Lower lobe of right lung (tissue), 2 donors: Measurements from ENCODE around the gene CPE. TPM values are rescaled to one million over a fixed set of nuclear protein-coding genes. Genes with fewer than 3 reads are reported as not detected.

Experiments used
- ATAC-seq, 2 donors: fragments of 200-7000 bp; cut with Tn5 transposase; one replicate each; pipeline ENCODE4 v1.9.1; 2020 to 2022; ENCODE audit warnings: mild to moderate bottlenecking in 2 of 2, moderate library complexity in 2 of 2
- DNase-seq: peaks from one replicate; pipeline ENCODE4 v3.0.0-alpha.2; 2020
- H3K27ac ChIP-seq: fragments of 200-600 bp; one replicate; pipeline ENCODE4 v1.8.0; 2022
- H3K27me3 ChIP-seq: fragments of 200-600 bp; one replicate; pipeline ENCODE4 v1.8.0; 2022; ENCODE audit warnings: low read depth
- H3K36me3 ChIP-seq: fragments of 200-600 bp; one replicate; pipeline ENCODE4 v1.8.0; 2022; ENCODE audit warnings: mild to moderate bottlenecking
- H3K4me1 ChIP-seq: fragments of 200-600 bp; one replicate; pipeline ENCODE4 v1.8.0; 2022
- H3K4me3 ChIP-seq: fragments of 200-600 bp; one replicate; pipeline ENCODE4 v1.8.0; 2022; ENCODE audit warnings: mild to moderate bottlenecking
- H3K9me3 ChIP-seq: fragments of 200-600 bp; one replicate; pipeline ENCODE4 v1.8.0; 2022
- CTCF ChIP-seq: fragments of 200-600 bp; IDR thresholded peaks from one replicate; pipeline ENCODE4 v1.8.0; 2022; ENCODE audit warnings: antibody characterized with exemption, mild to moderate bottlenecking
- intact Hi-C: fragments of 100-400 bp; cut with DNase I; formaldehyde crosslinking; loops from one replicate; pipeline ENCODE4 v1.11.0; 2022
- total RNA-seq: library from RNA; stranded (reverse); fragmentation: NEBNext Ultra II Directional; extraction: Animal tissue kit (Norgen Biotek cat#: 25700); gene quantifications from one replicate; pipeline ENCODE4 v1.2.1, GENCODE V29; 2021
- donor health status: DM: no; HTN: yes; CAD: no; lungs with severe emphysema.

CPE gene
- total RNA-seq, 1 donor from 2014 or later: 36.9 TPM

GRCh38 chr4:165403048-165403447 is 24.2 kb downstream of the CPE start:
- H3K36me3 ChIP-seq: no peaks in the 10 kb centered on the region
- no peaks in the 10 kb centered on the region for H3K9me3 ChIP-seq
- no peak overlapping the region for H3K4me3 ChIP-seq
- DNase-seq (no peak), ATAC-seq (no peak)
- intact Hi-C loops: no loop called here
- H3K4me1 ChIP-seq: no peaks in the 10 kb centered on the region
- no peak overlapping the region for H3K27ac ChIP-seq
- no peak for TF ChIP-seq CTCF
- H3K27me3 ChIP-seq: no peaks in the 10 kb centered on the region

DNA sequence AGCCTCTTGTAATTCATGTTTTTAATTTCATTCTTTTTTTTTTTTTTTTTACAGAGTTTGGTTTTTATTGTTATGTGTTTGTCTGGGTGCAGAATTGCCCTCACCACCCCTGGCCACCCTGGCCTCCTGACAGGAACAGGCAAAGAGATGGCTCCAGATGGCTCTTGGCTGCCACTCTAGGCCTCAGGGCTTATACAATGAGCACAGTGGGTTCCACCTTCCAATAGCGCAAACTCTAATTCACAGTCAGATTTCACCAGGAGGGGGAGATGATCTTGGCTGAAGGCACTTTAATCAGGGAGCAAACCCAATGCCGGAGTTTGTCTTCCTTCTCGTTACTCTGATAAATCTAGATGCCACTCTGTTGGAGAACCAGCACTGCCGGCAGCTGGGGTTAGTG is 24.8 kb downstream of the CPE start:
- ATAC-seq (no peak), DNase-seq (no peak)
- no peak overlapping the region for H3K27ac ChIP-seq
- H3K36me3 ChIP-seq: no peaks in the 10 kb centered on the region
- no peaks in the 10 kb centered on the region for H3K9me3 ChIP-seq
- H3K4me1 ChIP-seq: no peaks in the 10 kb centered on the region
- H3K27me3 ChIP-seq: no peaks in the 10 kb centered on the region
- no peak overlapping the region for H3K4me3 ChIP-seq
- intact Hi-C loops: no loop called here
- no peak for TF ChIP-seq CTCF

- no peaks in the 10 kb centered on the region for H3K27me3 ChIP-seq
- no peaks in the 10 kb centered on the region for H3K4me1 ChIP-seq
- no peak for DNase-seq
- no peaks in the 10 kb centered on the region for H3K9me3 ChIP-seq
- no peaks in the 10 kb centered on the region for H3K36me3 ChIP-seq
- H3K4me3 ChIP-seq: no peak overlapping the region
- TF ChIP-seq CTCF: no peak
- no peak overlapping the region for H3K27ac ChIP-seq
- intact Hi-C loops: no loop called here
- no peak for ATAC-seq
Measured at GRCh38 chr4:165404080-165404479, 25.3 kb downstream of the CPE start.

DNA sequence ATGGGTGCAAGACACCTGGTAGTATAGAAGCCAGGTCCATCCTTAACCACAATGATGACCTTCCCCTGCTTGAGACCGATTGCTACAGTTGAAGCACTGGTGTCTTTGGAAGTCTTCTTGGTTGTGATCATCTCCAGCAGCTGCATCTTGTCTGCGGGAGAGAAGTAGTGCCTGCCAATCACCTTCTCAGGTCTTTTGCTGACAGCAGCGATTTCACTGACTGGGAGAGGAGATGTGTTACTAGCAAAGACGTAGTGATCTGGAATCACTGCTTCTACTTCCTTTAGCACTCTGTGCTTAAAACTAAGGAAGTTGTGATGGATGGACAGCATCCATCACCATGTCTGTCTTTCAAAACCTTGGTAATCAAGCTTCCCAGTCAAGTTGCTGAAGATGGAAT is 25.9 kb downstream of the CPE start:
- Histone ChIP-seq H3K36me3 (no peaks in the 10 kb centered on the region), H3K27me3 (no peaks in the 10 kb centered on the region), H3K4me1 (no peaks in the 10 kb centered on the region), H3K4me3 (no peak overlapping the region), H3K9me3 (no peaks in the 10 kb centered on the region), H3K27ac (no peak overlapping the region)
- DNase-seq: no peak
- intact Hi-C loops: no loop called here
- ATAC-seq: no peak
- TF ChIP-seq CTCF: no peak

DNA sequence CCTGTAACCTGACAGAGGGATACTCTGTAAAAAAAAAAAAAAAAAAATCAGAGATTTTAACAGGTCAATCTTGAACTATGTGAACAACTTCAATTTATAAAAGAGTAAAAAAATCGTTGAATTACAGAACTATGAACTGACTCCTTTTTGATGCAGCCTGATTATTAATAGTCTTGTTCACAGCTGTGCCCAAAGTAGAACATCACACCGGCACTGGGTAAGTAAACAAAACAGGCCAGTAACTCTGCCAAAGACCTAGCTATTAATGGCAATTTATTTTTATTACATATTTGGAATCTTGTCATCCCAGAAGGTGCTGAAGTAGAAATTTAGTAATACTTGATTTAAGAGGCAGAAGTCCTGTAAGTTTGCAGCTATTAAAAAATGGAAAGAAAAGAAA is 31.4 kb downstream of the CPE start:
- H3K4me3 ChIP-seq: no peak overlapping the region
- no peaks in the 10 kb centered on the region for H3K9me3 ChIP-seq
- intact Hi-C loops: no loop called here
- H3K27me3 ChIP-seq: no peaks in the 10 kb centered on the region
- H3K36me3 ChIP-seq: no peaks in the 10 kb centered on the region
- no peak for TF ChIP-seq CTCF
- H3K27ac ChIP-seq: no peak overlapping the region
- no peaks in the 10 kb centered on the region for H3K4me1 ChIP-seq
- DNase-seq: no peak
- no peak for ATAC-seq

- ATAC-seq: no peak
- DNase-seq: no peak
- TF ChIP-seq CTCF: no peak
- Histone ChIP-seq H3K27me3 (no peaks in the 10 kb centered on the region), H3K27ac (no peak overlapping the region), H3K9me3 (no peaks in the 10 kb centered on the region), H3K36me3 (no peaks in the 10 kb centered on the region), H3K4me1 (no peaks in the 10 kb centered on the region), H3K4me3 (no peak overlapping the region)
- intact Hi-C loops: no loop called here
Measured at GRCh38 chr4:165415910-165416309, 37.1 kb downstream of the CPE start.
